CD4-positive, alpha-beta memory T cell (primary cell): ENCODE results near the gene DYNLRB1. TPM values are rescaled to one million over a fixed set of nuclear protein-coding genes. Genes with fewer than 3 reads are reported as not detected.

Experiments
- CTCF ChIA-PET: fragments of 350-600 bp; sonication (Branson Sonifier 250); formaldehyde crosslinking; loops from one replicate; lab custom pipeline; 2021; ENCODE audit warnings: inconsistent platforms; ENCODE audit not compliant: partially characterized antibody; lab: Charles Lee
- POLR2A ChIA-PET: fragments of 350-600 bp; sonication (Branson Sonifier 250); formaldehyde crosslinking; loops from one replicate; lab custom pipeline; 2021; ENCODE audit not compliant: partially characterized antibody; lab: Charles Lee
- DNase-seq, 5 donors: peaks; one replicate each; pipeline versions ENCODE4 v3.0.0 to v3.0.0-alpha.2; 2020 to 2022; ENCODE audit warnings: mixed read lengths in 1 of 5
- H3K27ac ChIP-seq: one replicate; pipeline ENCODE4 v1.7.0; 2013; ENCODE audit warnings: low read depth, low read length
- H3K27me3 ChIP-seq: 2 replicates; pipeline ENCODE4 v1.7.0; 2013; ENCODE audit warnings: mild to moderate bottlenecking, low read length, moderate library complexity; ENCODE audit not compliant: insufficient read depth
- H3K36me3 ChIP-seq: 2 replicates; pipeline ENCODE4 v1.7.0; 2013; ENCODE audit warnings: mild to moderate bottlenecking, low read length, moderate library complexity; ENCODE audit not compliant: insufficient read depth
- H3K4me1 ChIP-seq: 2 replicates; pipeline ENCODE4 v1.7.0; 2013; ENCODE audit warnings: mild to moderate bottlenecking, low read length, moderate library complexity; ENCODE audit not compliant: insufficient read depth
- H3K4me3 ChIP-seq, 2 donors: one replicate each; pipeline ENCODE4 v1.7.0; 2013; ENCODE audit warnings: low read length in 2 of 2, mild to moderate bottlenecking in 1 of 2
- H3K9me3 ChIP-seq, 2 donors: one replicate each; pipeline ENCODE4 v1.7.0; 2013; ENCODE audit warnings: low read length in 2 of 2, control low read depth in 1 of 2; ENCODE audit not compliant: control insufficient read depth in 1 of 2
- H3K27ac Mint-ChIP-seq, 7 donors: one replicate each; pipeline ENCODE4 v1.8.0; 2020 to 2021; ENCODE audit warnings: mixed read lengths in 7 of 7, mild to moderate bottlenecking in 6 of 7, inconsistent platforms in 3 of 7, moderate library complexity in 3 of 7
- H3K27me3 Mint-ChIP-seq, 2 donors: one replicate each; pipeline ENCODE4 v1.8.0; 2020 to 2021; ENCODE audit warnings: mixed read lengths in 2 of 2
- H3K36me3 Mint-ChIP-seq, 2 donors: one replicate each; pipeline ENCODE4 v1.8.0; 2020 to 2021; ENCODE audit warnings: mixed read lengths in 2 of 2, inconsistent platforms in 1 of 2, mild to moderate bottlenecking in 1 of 2
- H3K4me1 Mint-ChIP-seq, 4 donors: one replicate each; pipeline ENCODE4 v1.8.0; 2020 to 2021; ENCODE audit warnings: mixed read lengths in 4 of 4, mild to moderate bottlenecking in 1 of 4
- H3K4me3 Mint-ChIP-seq, 8 donors: one replicate each; pipeline ENCODE4 v1.8.0; 2020 to 2021; ENCODE audit warnings: mixed read lengths in 8 of 8, mild to moderate bottlenecking in 7 of 8, moderate library complexity in 6 of 8, inconsistent platforms in 3 of 8
- H3K9me3 Mint-ChIP-seq, 8 donors: one replicate each; pipeline ENCODE4 v1.8.0; 2020 to 2021; ENCODE audit warnings: mixed read lengths in 8 of 8, mild to moderate bottlenecking in 5 of 8, inconsistent platforms in 3 of 8, moderate library complexity in 1 of 8
- intact Hi-C: fragments of 100-400 bp; cut with micrococcal nuclease; formaldehyde crosslinking; loops from one replicate; pipeline ENCODE4 v1.15.1; 2023
- polyA plus RNA-seq, 2 donors: library from polyadenylated mRNA; unstranded; fragments of 300-500 nt; fragmentation: Illumina TruSeq; gene quantifications; one replicate each; pipeline ENCODE4 v1.2.3, GENCODE V29; 2021
- total RNA-seq, 2 experiments: library from RNA; stranded (reverse); gene quantifications; one replicate each; pipeline ENCODE4 v1.2.3, GENCODE V29; 2021

Gene DYNLRB1
- total and polyA plus RNA-seq, 4 experiments from 2014 or later, result 75.5 to 311 (median 159) TPM

- no peaks in the 10 kb centered on the region for H3K27me3 Mint-ChIP-seq
- H3K27me3 ChIP-seq, result no peaks in the 10 kb centered on the region
- H3K9me3 ChIP-seq, result no peaks in the 10 kb centered on the region
- H3K27ac ChIP-seq, result no peak overlapping the region
- peak overlapping the region; percentile 87 to 96 (median 92) for H3K27ac Mint-ChIP-seq
- intact Hi-C loops, result loop anchor here (2.0 kb wide), 2 partner anchors 15 to 257 kb away; partner anchors contain the start of gene AHCY
- peaks cover 12% of the 10 kb centered on the region for H3K4me1 ChIP-seq
- peaks cover 0 to 4% of the 10 kb centered on the region in 2 donors for H3K36me3 Mint-ChIP-seq
- peak overlapping the region; percentile 70 to 83 (median 76) for H3K4me3 Mint-ChIP-seq
- POLR2A ChIA-PET, result interaction anchor here (1.0 to 3.0 kb wide), 6 partner anchors 10 to 44 kb away, joined by 3 to 15 read pairs (median 4); partner anchors contain the start of gene DYNLRB1
- DNase-seq, result peak in 2 of 5 donors; percentile 20 to 23
- peaks cover 0 to 2% (median 0%) of the 10 kb centered on the region in 8 donors for H3K9me3 Mint-ChIP-seq
- H3K4me3 ChIP-seq, result no peak overlapping the region
- CTCF ChIA-PET, result interaction anchor here (4.5 kb wide), 1 partner anchor 20 kb away, joined by 20 read pairs; no protein-coding TSS in a partner anchor
- H3K4me1 Mint-ChIP-seq, result peaks cover 10 to 33% (median 13%) of the 10 kb centered on the region in 4 donors
- H3K36me3 ChIP-seq, result no peaks in the 10 kb centered on the region
These were observed 43.3 kb downstream of the DYNLRB1 start for GRCh38 chr20:34559311-34560140.

- POLR2A ChIA-PET, result interaction anchor here (3.0 kb wide), 1 partner anchor 44 kb away, joined by 15 read pairs; the partner anchor contains the start of gene DYNLRB1
These were observed 43.9 kb downstream of the DYNLRB1 start for GRCh38 chr20:34560141-34560523.

GRCh38 chr20:34560614-34561013 is 44.4 kb downstream of the DYNLRB1 start:
- peaks cover 12% of the 10 kb centered on the region for H3K4me1 ChIP-seq
- POLR2A ChIA-PET, result interaction anchor here (1.0 to 3.0 kb wide), 2 partner anchors 18 to 45 kb away, joined by 3 to 15 read pairs; partner anchors contain the start of gene DYNLRB1
- peak overlapping the region in 4 of 8 donors; percentile 60 to 82 (median 74) for H3K4me3 Mint-ChIP-seq
- H3K27me3 ChIP-seq, result no peaks in the 10 kb centered on the region
- peak overlapping the region; percentile 83 to 95 (median 90) for H3K27ac Mint-ChIP-seq
- no peak for DNase-seq
- H3K27me3 Mint-ChIP-seq, result no peaks in the 10 kb centered on the region
- H3K27ac ChIP-seq, result no peak overlapping the region
- H3K9me3 Mint-ChIP-seq, result peaks cover 0 to 2% (median 0%) of the 10 kb centered on the region in 8 donors
- H3K4me3 ChIP-seq, result no peak overlapping the region
- H3K9me3 ChIP-seq, result no peaks in the 10 kb centered on the region
- CTCF ChIA-PET, result no interaction called here
- peaks cover 0 to 6% of the 10 kb centered on the region in 2 donors for H3K36me3 Mint-ChIP-seq
- H3K36me3 ChIP-seq, result no peaks in the 10 kb centered on the region
- intact Hi-C loops, result no loop called here
- H3K4me1 Mint-ChIP-seq, result peaks cover 10 to 33% (median 13%) of the 10 kb centered on the region in 4 donors

More at GRCh38 chr20:34560141-34560523, 43.9 kb downstream of the DYNLRB1 start:
- peaks cover 10 to 33% (median 13%) of the 10 kb centered on the region in 4 donors for H3K4me1 Mint-ChIP-seq
- peak overlapping the region; percentile 83 to 92 (median 90) for H3K27ac Mint-ChIP-seq
- intact Hi-C loops, result no loop called here
- Histone ChIP-seq H3K27ac (no peak overlapping the region), H3K4me3 (no peak overlapping the region), H3K9me3 (no peaks in the 10 kb centered on the region), H3K4me1 (peaks cover 12% of the 10 kb centered on the region), H3K27me3 (no peaks in the 10 kb centered on the region), H3K36me3 (no peaks in the 10 kb centered on the region)
- CTCF ChIA-PET, result no interaction called here
- no peaks in the 10 kb centered on the region for H3K27me3 Mint-ChIP-seq
- H3K4me3 Mint-ChIP-seq, result peak overlapping the region; percentile 50 to 82 (median 72)
- peaks cover 0 to 4% of the 10 kb centered on the region in 2 donors for H3K36me3 Mint-ChIP-seq
- DNase-seq, result peak in 2 of 5 donors; percentile 13 to 23
- peaks cover 0 to 2% (median 0%) of the 10 kb centered on the region in 8 donors for H3K9me3 Mint-ChIP-seq

GRCh38 chr20:34561661-34562060 is 45.4 kb downstream of the DYNLRB1 start:
- H3K27ac Mint-ChIP-seq, result peak overlapping the region; percentile 79 to 95 (median 87)
- peak overlapping the region in 2 of 8 donors; percentile 62 to 66 for H3K4me3 Mint-ChIP-seq
- no peak for DNase-seq

GRCh38 chr20:34562641-34563040 is 46.4 kb downstream of the DYNLRB1 start:
- H3K9me3 Mint-ChIP-seq, result peaks cover 0 to 2% (median 0%) of the 10 kb centered on the region in 8 donors
- H3K36me3 Mint-ChIP-seq, result peaks cover 0 to 10% of the 10 kb centered on the region in 2 donors
- Histone ChIP-seq H3K27ac (no peak overlapping the region), H3K9me3 (no peaks in the 10 kb centered on the region), H3K27me3 (no peaks in the 10 kb centered on the region), H3K4me1 (peaks cover 5% of the 10 kb centered on the region), H3K36me3 (no peaks in the 10 kb centered on the region), H3K4me3 (no peak overlapping the region)
- H3K4me1 Mint-ChIP-seq, result peaks cover 5 to 26% (median 9%) of the 10 kb centered on the region in 4 donors
- ChIA-PET CTCF (interaction anchor here (1.3 to 1.8 kb wide), 4 partner anchors 10 to 208 kb away, joined by 4 to 6 read pairs (median 4); no protein-coding TSS in a partner anchor), POLR2A (interaction anchor here (1.1 to 3.0 kb wide), 3 partner anchors 11 to 114 kb away, joined by 3 to 15 read pairs (median 4); partner anchors contain the start of genes DYNLRB1 and PIGU)
- no peak for DNase-seq
- H3K27me3 Mint-ChIP-seq, result no peaks in the 10 kb centered on the region
- H3K4me3 Mint-ChIP-seq, result no peak overlapping the region
- intact Hi-C loops, result no loop called here
- H3K27ac Mint-ChIP-seq, result peak overlapping the region in 3 of 7 donors; percentile 35 to 92 (median 79)

More at GRCh38 chr20:34561661-34562060, 45.4 kb downstream of the DYNLRB1 start:
- Histone ChIP-seq H3K36me3 (no peaks in the 10 kb centered on the region), H3K27me3 (no peaks in the 10 kb centered on the region), H3K9me3 (no peaks in the 10 kb centered on the region), H3K4me3 (no peak overlapping the region), H3K27ac (no peak overlapping the region), H3K4me1 (peaks cover 12% of the 10 kb centered on the region)
- ChIA-PET CTCF (interaction anchor here (0.6 to 1.8 kb wide), 6 partner anchors 11 to 209 kb away, joined by 3 to 6 read pairs (median 4); no protein-coding TSS in a partner anchor), POLR2A (interaction anchor here (1.0 to 3.0 kb wide), 3 partner anchors 12 to 46 kb away, joined by 3 to 15 read pairs (median 4); partner anchors contain the start of gene DYNLRB1)
- H3K27me3 Mint-ChIP-seq, result no peaks in the 10 kb centered on the region
- peaks cover 0 to 10% of the 10 kb centered on the region in 2 donors for H3K36me3 Mint-ChIP-seq
- H3K4me1 Mint-ChIP-seq, result peaks cover 10 to 33% (median 13%) of the 10 kb centered on the region in 4 donors
- H3K9me3 Mint-ChIP-seq, result peaks cover 0 to 2% (median 0%) of the 10 kb centered on the region in 8 donors
- intact Hi-C loops, result no loop called here

GRCh38 chr20:34564833-34565232 is 48.6 kb downstream of the DYNLRB1 start:
- no peak for DNase-seq
- H3K27ac ChIP-seq, result no peak overlapping the region
- no peaks in the 10 kb centered on the region for H3K9me3 Mint-ChIP-seq
- no peaks in the 10 kb centered on the region for H3K27me3 Mint-ChIP-seq
- intact Hi-C loops, result no loop called here
- ChIA-PET POLR2A (no interaction called here), CTCF (interaction anchor here (0.7 to 1.7 kb wide), 2 partner anchors 47 to 93 kb away, joined by 6 to 7 read pairs; no protein-coding TSS in a partner anchor)
- H3K36me3 ChIP-seq, result peaks cover 14% of the 10 kb centered on the region
- no peaks in the 10 kb centered on the region for H3K4me1 ChIP-seq
- peaks cover 0 to 15% (median 3%) of the 10 kb centered on the region in 4 donors for H3K4me1 Mint-ChIP-seq
- no peaks in the 10 kb centered on the region for H3K9me3 ChIP-seq
- no peak overlapping the region for H3K4me3 ChIP-seq
- peak overlapping the region in 5 of 7 donors; percentile 5 to 82 (median 39) for H3K27ac Mint-ChIP-seq
- H3K27me3 ChIP-seq, result no peaks in the 10 kb centered on the region
- no peak overlapping the region for H3K4me3 Mint-ChIP-seq
- peaks cover 0 to 11% of the 10 kb centered on the region in 2 donors for H3K36me3 Mint-ChIP-seq
